OCI-LY7 (cell line): Measurements from ENCODE around the gene MYLK. TPM values are rescaled to one million over a fixed set of nuclear protein-coding genes. Genes with fewer than 3 reads are reported as not detected.

Experiments
- BruUV-seq: library from RNA; stranded (reverse); fragments of 400-500 nt; replicated peaks from 2 replicates; lab custom pipeline; 2021; lab: Mats Ljungman, UMichigan
- CTCF ChIA-PET: fragments of 300-600 bp; sonication (Branson Sonifier 250); formaldehyde crosslinking; loops from one replicate; lab custom pipeline; 2022; ENCODE audit warnings: antibody characterized with exemption; ENCODE audit not compliant: unreplicated experiment; lab: Charles Lee
- POLR2A ChIA-PET: fragments of 300-600 bp; sonication (Branson Sonifier 250); formaldehyde crosslinking; loops from one replicate; lab custom pipeline; 2022; ENCODE audit warnings: antibody characterized with exemption; lab: Charles Lee
- DNase-seq: peaks from one replicate; pipeline ENCODE4 v3.0.0-alpha.2; 2015; ENCODE audit warnings: low spot score
- H2AFZ ChIP-seq: fragments of 200-600 bp; sonication (generic), shearing (Covaris generic); 2 replicates; pipeline ENCODE4 v1.6.1; 2014; ENCODE audit warnings: mild to moderate bottlenecking, antibody characterized with exemption, low read length, moderate library complexity
- H3K27ac ChIP-seq: fragments of 200-600 bp; sonication (generic); 2 replicates; pipeline ENCODE4 v1.5.1; 2014; ENCODE audit warnings: mixed run types, low read depth, mild to moderate bottlenecking, moderate library complexity, low read length, inconsistent platforms; ENCODE audit not compliant: poor library complexity, severe bottlenecking
- H3K36me3 ChIP-seq: fragments of 200-600 bp; sonication (generic); 2 replicates; pipeline ENCODE4 v1.6.1; 2014; ENCODE audit warnings: mild to moderate bottlenecking, antibody characterized with exemption, low read length, moderate library complexity, mixed read lengths; ENCODE audit not compliant: insufficient read depth
- H3K4me1 ChIP-seq: fragments of 200-600 bp; sonication (generic); 2 replicates; pipeline ENCODE4 v1.5.1; 2014; ENCODE audit warnings: mild to moderate bottlenecking, low read length; ENCODE audit not compliant: insufficient read depth, poor library complexity, severe bottlenecking
- H3K4me2 ChIP-seq: fragments of 200-600 bp; sonication (generic); 2 replicates; pipeline ENCODE4 v1.6.1; 2014; ENCODE audit warnings: mild to moderate bottlenecking, low read length
- H3K4me3 ChIP-seq: fragments of 200-600 bp; sonication (generic); 2 replicates; pipeline ENCODE4 v1.5.1; 2014; ENCODE audit warnings: mild to moderate bottlenecking, low read depth, low read length; ENCODE audit not compliant: poor library complexity, severe bottlenecking
- H3K79me2 ChIP-seq: fragments of 200-600 bp; sonication (generic); 2 replicates; pipeline ENCODE4 v1.6.1; 2016; ENCODE audit warnings: low read depth, mild to moderate bottlenecking, low read length, moderate library complexity, mixed read lengths; ENCODE audit not compliant: insufficient read depth
- H3K9me2 ChIP-seq: fragments of 200-600 bp; sonication (generic); 2 replicates; pipeline ENCODE4 v1.6.1; 2016; ENCODE audit warnings: mild to moderate bottlenecking, low read length, mixed read lengths; ENCODE audit not compliant: insufficient read depth
- H3K9me3 ChIP-seq: fragments of 200-600 bp; sonication (generic); 2 replicates; pipeline ENCODE4 v1.6.1; 2014; ENCODE audit warnings: mild to moderate bottlenecking, mixed run types, low read length, mixed read lengths
- H4K20me1 ChIP-seq: fragments of 200-600 bp; sonication (generic); 2 replicates; pipeline ENCODE4 v1.6.1; 2014; ENCODE audit warnings: mild to moderate bottlenecking, antibody characterized with exemption, low read length, moderate library complexity, mixed read lengths; ENCODE audit not compliant: insufficient read depth
- EZH2phosphoT487 ChIP-seq: fragments of 200-600 bp; sonication (generic); IDR thresholded peaks from 2 replicates; pipeline ENCODE4 v1.6.1; 2018; ENCODE audit warnings: low read depth, borderline replicate concordance, mild to moderate bottlenecking, mixed run types, antibody characterized with exemption, low read length, moderate library complexity, mixed read lengths
- intact Hi-C: fragments of 100-400 bp; cut with micrococcal nuclease; formaldehyde crosslinking; loops from one replicate; pipeline ENCODE4 v1.10.0; 2022; ENCODE audit not compliant: unreplicated experiment
- total RNA-seq, 2 experiments: library from RNA; depleted of rRNA in 1 of 2; stranded (reverse); fragments of >200 nt in 1 of 2; shearing (Covaris generic) in 1 of 2; gene quantifications; 2 replicates each; pipeline ENCODE4 v1.2.3, GENCODE V29; 2014 to 2022
- TF ChIP-seq, protein P1 (sequence below): fragments of 200-600 bp; sonication (generic); conservative IDR thresholded peaks from 2 replicates; pipeline ENCODE4 v1.5.1; 2014; ENCODE audit warnings: mild to moderate bottlenecking, antibody characterized with exemption, low read length, moderate library complexity, mixed read lengths

The MYLK gene
- total RNA-seq, 2 experiments from 2014 or later, result not detected

DNA sequence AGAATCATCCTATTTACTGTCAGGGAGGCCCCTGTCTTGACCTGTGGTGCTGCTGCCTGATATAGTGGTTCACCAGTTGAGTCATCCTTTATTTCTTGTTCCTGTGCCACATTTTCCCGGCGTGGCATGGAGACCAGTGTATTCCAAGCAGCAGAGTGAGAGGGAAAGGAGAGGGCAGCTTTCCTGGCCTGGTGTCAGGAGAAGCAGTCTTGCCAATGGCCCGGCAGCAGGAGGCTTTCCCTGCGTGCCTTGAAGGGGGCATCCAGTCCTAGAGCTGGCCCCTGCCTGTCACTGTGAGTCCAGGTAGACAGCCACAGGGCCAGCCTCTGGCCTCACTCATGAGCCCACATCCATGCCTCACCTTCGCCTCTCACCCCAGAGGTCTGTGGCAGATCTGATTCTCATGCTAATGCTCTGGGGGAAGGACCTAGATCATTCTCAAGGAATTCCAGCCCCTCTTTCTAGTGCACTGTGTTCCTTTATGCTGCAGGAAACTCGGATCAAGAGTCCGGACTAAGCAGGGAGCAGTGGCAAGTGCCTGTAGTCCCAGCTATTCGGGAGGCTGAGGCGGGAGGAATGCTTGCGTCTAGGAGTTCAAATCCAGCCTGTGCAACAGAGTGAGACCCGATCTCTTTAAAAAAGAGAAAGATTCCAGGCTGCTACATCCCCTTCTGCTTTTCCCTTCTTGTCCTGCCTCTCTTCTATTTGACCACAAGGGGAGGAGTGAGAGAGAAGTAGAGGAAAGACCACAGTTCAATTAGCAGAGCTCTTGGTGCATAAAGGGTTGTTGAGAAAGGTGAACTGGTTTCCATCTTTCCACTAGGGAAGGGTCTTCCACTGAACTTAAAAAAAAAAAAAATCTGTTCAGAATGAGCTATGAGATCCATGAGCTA is 232.4 kb downstream of the MYLK start:
- no peaks in the 10 kb centered on the region for H3K36me3 ChIP-seq
- no peak overlapping the region for H3K4me2 ChIP-seq
- intact Hi-C loops, result loop anchor here (1.0 to 2.0 kb wide), 2 partner anchors 51 to 71 kb away; no protein-coding TSS in a partner anchor
- H3K9me3 ChIP-seq, result no peaks in the 10 kb centered on the region
- CTCF ChIA-PET, result interaction anchor here (1.0 to 2.0 kb wide), 3 partner anchors 10 to 71 kb away, joined by 3 to 10 read pairs (median 9); no protein-coding TSS in a partner anchor
- no TSS peak for BruUV-seq
- no peaks in the 10 kb centered on the region for H3K9me2 ChIP-seq
- POLR2A ChIA-PET, result interaction anchor here (0.6 kb wide), 1 partner anchor 9 kb away, joined by 3 read pairs; no protein-coding TSS in a partner anchor
- H3K4me1 ChIP-seq, result no peaks in the 10 kb centered on the region
- no peak overlapping the region for H2AFZ ChIP-seq
- no peaks in the 10 kb centered on the region for H4K20me1 ChIP-seq
- TF ChIP-seq, protein P1, sequence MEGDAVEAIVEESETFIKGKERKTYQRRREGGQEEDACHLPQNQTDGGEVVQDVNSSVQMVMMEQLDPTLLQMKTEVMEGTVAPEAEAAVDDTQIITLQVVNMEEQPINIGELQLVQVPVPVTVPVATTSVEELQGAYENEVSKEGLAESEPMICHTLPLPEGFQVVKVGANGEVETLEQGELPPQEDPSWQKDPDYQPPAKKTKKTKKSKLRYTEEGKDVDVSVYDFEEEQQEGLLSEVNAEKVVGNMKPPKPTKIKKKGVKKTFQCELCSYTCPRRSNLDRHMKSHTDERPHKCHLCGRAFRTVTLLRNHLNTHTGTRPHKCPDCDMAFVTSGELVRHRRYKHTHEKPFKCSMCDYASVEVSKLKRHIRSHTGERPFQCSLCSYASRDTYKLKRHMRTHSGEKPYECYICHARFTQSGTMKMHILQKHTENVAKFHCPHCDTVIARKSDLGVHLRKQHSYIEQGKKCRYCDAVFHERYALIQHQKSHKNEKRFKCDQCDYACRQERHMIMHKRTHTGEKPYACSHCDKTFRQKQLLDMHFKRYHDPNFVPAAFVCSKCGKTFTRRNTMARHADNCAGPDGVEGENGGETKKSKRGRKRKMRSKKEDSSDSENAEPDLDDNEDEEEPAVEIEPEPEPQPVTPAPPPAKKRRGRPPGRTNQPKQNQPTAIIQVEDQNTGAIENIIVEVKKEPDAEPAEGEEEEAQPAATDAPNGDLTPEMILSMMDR, result no peak
- TF ChIP-seq EZH2phosphoT487, result no peak
- no peak overlapping the region for H3K27ac ChIP-seq
- no peak overlapping the region for H3K4me3 ChIP-seq
- H3K79me2 ChIP-seq, result no peaks in the 10 kb centered on the region
- DNase-seq, result no peak

DNA sequence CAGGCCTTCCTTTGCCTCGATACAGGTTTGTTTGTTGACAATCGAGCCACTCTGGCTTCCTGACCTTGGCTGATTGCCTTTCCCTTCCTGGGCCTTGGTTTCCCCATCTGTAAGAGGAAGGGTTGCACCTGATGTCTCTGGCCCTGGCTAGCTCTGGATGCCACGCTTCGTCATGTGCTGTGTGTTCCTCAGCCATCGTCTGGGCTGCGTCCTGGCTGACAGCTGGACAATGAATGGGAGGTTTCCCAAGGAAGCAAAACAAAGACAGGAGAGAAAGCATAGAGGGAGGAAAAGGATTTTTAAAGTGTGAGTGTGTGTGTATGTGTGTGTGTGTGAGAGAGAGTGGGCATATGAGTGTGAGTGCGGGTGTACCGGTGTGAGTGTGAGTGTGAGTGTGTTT is 234.0 kb downstream of the MYLK start:
- intact Hi-C loops, result no loop called here
- Histone ChIP-seq H3K4me1 (no peaks in the 10 kb centered on the region), H3K79me2 (no peaks in the 10 kb centered on the region), H3K4me3 (no peak overlapping the region), H4K20me1 (no peaks in the 10 kb centered on the region), H3K9me2 (no peaks in the 10 kb centered on the region), H2AFZ (no peak overlapping the region), H3K36me3 (no peaks in the 10 kb centered on the region), H3K9me3 (no peaks in the 10 kb centered on the region), H3K27ac (no peak overlapping the region), H3K4me2 (no peak overlapping the region)
- POLR2A ChIA-PET, result no interaction called here
- CTCF ChIA-PET, result interaction anchor here (0.5 kb wide), 1 partner anchor 252 kb away, joined by 3 read pairs; no protein-coding TSS in a partner anchor
- TF ChIP-seq EZH2phosphoT487, result no peak
- TF ChIP-seq, protein P1, result no peak
- BruUV-seq, result no TSS peak
- DNase-seq, result no peak
